ENCODE data around the gene MINDY4B. TPM values are rescaled to one million over a fixed set of nuclear protein-coding genes. Genes with fewer than 3 reads are reported as not detected.

The MINDY4B gene
- total RNA-seq, 4 donors from 2014 or later = not detected

DNA sequence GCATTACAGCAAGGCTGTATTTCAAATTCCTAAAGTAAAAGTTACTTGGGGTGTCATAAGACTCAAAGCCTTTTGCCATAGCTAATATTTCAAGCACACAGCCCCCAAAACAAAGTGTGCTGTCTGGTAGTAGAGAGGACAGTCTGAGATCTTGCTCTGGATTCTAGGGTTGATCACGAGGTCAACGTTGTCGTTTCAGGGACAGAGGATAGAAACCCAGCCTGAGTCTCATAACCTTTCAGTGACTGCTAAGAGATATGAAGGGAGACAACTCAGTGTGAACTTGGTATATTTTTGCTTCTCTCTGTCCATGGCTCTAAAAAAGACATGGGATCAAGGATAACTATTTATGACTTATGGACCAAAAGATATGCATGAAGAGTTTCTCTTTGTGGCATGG lies 25.6 kb upstream of the MINDY4B start:
- no peak for DNase-seq (ENCODE audit: low spot score)
- ATAC-seq (ENCODE audit: low FRiP score) = no peak

DNA sequence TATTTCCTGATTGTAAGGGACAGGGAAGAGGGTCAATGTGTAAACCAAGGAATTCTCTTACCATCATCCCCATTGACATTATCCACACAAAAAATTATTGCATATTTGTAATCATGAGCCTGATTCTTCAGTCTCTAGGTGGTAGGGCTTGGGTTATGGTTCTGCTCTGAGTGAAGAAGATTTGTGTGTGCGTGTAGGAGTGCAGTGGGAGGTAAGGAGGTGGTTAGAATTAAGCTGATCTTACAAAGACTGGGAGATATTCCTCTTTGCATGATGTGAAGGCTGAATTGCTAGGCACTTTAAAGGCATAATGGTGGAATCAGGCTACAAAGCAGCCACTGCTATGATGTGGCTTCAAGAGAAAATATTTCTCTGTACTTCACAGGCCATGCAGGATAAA lies 23.0 kb upstream of the MINDY4B start:
- ATAC-seq (ENCODE audit: low FRiP score) = no peak
- TF ChIP-seq, protein P1, sequence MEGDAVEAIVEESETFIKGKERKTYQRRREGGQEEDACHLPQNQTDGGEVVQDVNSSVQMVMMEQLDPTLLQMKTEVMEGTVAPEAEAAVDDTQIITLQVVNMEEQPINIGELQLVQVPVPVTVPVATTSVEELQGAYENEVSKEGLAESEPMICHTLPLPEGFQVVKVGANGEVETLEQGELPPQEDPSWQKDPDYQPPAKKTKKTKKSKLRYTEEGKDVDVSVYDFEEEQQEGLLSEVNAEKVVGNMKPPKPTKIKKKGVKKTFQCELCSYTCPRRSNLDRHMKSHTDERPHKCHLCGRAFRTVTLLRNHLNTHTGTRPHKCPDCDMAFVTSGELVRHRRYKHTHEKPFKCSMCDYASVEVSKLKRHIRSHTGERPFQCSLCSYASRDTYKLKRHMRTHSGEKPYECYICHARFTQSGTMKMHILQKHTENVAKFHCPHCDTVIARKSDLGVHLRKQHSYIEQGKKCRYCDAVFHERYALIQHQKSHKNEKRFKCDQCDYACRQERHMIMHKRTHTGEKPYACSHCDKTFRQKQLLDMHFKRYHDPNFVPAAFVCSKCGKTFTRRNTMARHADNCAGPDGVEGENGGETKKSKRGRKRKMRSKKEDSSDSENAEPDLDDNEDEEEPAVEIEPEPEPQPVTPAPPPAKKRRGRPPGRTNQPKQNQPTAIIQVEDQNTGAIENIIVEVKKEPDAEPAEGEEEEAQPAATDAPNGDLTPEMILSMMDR (IDR thresholded peaks at IDR 0.05) = no peak
- no peak for DNase-seq (ENCODE audit: low spot score)

More for the DNA sequence above, 25.6 kb upstream of the MINDY4B start:
- TF ChIP-seq, protein P1 (IDR thresholded peaks at IDR 0.05) = no peak

DNA sequence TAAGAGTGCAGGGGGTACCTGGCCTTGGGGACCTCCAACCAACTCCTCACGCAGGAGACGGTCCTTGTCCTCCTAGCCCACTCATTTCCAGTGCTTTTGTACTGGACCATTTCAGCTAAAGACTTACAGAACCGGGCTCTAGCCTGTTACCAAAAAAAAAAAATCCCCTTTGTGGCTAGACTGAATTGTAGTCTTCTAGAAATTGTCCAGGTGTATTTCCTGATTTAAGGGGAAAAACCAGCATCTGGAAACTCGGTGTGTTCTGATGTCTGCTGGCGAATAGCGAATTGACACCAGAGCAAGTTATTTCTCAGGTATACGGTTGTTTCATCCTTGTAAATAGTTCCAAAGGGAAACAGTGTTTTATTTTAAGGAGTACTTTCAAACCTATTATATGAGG lies 21.1 kb upstream of the MINDY4B start:
- ATAC-seq (ENCODE audit: low FRiP score) (no peak), DNase-seq (ENCODE audit: low spot score) (no peak)
- TF ChIP-seq, protein P1 (IDR thresholded peaks at IDR 0.05) = no peak

DNA sequence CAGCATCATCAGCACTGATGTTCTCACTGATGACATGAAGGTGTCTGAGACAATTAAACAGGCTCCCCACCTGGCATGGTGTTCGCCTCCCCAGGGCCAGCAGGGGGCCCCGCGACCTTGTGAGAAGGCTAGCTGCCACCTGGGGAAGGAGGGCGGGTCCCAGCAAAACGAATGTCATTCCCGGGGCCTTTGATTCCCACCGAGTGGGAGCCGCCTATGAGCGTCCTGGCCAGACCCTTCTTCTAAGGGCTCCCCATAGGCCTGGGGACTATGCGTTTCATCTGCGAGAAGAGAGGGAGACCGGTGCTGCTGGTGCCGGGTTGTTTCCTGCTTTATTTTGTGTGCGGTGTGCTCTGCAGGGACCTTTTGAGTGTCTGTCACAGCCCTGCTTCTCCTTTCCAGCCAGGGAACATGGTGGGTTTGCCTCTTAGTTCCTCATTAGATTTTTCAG lies 20.5 kb upstream of the MINDY4B start:
- ATAC-seq (ENCODE audit: low FRiP score) (no peak), DNase-seq (ENCODE audit: low spot score) (no peak)
- TF ChIP-seq, protein P1 (IDR thresholded peaks at IDR 0.05) = no peak

DNA sequence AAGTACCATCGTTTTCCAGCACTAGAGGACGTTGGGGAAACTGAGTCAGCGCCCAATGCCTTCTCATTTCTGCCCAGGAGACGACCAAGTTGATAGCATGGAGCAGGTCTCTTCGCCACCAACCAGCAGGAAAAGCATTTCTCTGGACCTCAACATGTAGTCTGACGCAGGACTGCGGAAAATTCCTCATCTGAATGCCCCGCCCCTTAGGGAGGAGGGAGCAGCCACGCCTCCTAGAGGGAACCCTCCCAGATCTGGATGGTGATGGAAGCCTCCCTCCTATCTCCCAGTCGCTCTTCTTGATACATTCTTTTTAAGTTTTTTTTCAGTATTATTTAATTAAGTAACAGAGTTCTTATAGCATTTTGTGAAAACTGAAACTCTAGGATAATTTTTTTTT lies 17.4 kb upstream of the MINDY4B start:
- DNase-seq (ENCODE audit: low spot score) = no peak
- ATAC-seq (ENCODE audit: low FRiP score) = no peak
- TF ChIP-seq, protein P1 (IDR thresholded peaks at IDR 0.05) = no peak

DNA sequence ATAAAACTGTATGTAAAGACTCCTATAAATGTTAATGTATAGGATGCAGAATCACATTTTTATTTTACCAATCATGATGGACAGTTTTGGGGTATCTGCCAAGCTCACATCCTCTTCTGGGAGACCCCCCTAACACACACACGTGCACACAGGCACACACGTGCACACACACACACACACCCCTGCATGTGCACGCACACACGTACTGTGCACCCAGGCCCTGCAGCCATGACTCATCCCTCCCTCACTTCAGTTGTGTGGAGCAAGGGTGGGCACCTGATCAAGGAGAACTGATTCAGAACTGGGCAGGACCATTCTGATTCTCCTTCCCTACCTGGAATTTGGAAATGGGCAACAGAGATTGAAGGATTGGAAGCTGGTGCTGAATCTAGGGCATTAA lies 16.0 kb upstream of the MINDY4B start:
- TF ChIP-seq, protein P1 (IDR thresholded peaks at IDR 0.05) = no peak
- ATAC-seq (ENCODE audit: low FRiP score) (no peak), DNase-seq (ENCODE audit: low spot score) (no peak)

DNA sequence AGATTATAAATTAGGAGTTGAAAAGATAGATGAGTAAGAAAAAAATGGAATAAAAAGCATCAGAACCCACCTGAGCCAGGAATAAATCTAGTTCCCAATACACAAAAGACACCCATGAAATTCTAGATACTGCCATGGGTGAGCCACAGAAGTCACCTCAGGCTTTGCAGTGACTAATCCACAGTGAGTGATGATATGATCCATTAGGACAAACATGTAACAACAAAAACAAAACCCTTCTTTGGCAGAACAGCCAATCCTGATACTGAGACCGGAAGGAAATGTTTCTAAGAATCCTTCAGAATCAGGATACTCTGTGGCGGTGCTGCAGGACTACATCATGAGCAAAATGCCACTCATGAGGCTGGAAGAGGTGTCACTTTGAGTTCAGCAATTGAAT lies 15.0 kb upstream of the MINDY4B start:
- no peak for ATAC-seq (ENCODE audit: low FRiP score)
- DNase-seq (ENCODE audit: low spot score) = no peak
- TF ChIP-seq, protein P1 (IDR thresholded peaks at IDR 0.05) = no peak
